ENCODE data around the gene FAM222B.

DNA sequence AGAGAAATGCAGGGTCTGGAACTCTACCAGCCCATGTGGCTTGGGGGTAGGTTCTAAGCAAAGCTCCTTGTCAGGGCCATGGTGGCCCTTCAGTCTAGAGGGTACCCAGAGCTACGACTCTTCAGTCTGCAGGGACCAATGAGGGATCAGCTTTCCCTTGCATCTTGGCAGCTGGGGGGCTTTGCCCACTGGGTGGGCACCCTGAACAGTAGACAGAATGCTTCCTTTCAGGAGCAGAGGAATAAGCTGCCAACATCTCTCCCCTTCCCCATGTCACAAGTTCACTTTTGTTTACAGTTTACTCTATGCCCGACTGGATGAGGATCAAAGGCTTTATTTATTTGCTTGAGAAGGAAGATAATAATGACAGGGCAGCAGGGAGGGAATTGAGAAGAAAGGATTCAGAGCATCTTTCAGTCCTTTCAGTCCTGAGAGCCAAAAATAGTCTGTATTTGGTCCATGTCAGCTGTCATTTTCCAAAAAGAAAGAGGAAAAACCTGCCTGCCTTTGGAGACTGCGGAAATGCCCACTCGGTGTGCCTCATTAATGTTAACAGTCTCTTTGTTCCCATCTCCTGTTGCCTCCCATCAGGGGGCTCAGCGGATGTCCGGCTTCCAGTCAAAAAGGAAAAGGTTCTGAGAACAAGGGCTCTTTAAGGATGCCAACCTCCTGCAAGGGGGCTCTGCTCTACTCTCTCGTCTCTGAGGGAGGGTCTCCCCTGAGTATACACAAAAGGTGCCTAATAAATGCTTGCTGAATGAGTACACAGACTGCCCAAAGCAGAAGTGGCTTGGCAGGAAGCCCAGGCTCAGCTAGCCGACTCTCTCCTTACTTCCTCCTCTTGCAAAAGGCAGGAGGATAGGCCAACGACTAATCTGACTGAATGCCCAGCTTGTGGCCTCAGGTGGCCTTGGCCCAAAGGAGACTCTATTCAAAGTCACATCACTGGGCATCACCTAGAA lies 81.7 kb downstream of the FAM222B start:
- TF ChIP-seq POLR2AphosphoS5 (IDR thresholded peaks at IDR 0.05): no peak
- TF ChIP-seq, protein P1, sequence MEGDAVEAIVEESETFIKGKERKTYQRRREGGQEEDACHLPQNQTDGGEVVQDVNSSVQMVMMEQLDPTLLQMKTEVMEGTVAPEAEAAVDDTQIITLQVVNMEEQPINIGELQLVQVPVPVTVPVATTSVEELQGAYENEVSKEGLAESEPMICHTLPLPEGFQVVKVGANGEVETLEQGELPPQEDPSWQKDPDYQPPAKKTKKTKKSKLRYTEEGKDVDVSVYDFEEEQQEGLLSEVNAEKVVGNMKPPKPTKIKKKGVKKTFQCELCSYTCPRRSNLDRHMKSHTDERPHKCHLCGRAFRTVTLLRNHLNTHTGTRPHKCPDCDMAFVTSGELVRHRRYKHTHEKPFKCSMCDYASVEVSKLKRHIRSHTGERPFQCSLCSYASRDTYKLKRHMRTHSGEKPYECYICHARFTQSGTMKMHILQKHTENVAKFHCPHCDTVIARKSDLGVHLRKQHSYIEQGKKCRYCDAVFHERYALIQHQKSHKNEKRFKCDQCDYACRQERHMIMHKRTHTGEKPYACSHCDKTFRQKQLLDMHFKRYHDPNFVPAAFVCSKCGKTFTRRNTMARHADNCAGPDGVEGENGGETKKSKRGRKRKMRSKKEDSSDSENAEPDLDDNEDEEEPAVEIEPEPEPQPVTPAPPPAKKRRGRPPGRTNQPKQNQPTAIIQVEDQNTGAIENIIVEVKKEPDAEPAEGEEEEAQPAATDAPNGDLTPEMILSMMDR (IDR thresholded peaks at IDR 0.05): no peak
- no peak for TF ChIP-seq POLR2A (IDR thresholded peaks at IDR 0.05)

Data from suprapubic skin (tissue), 4 donors.